Measurements from ENCODE around the gene DYRK1B.

GRCh38 chr19:39817888-39818561, 15.9 kb downstream of the DYRK1B start:
- TF ChIP-seq CBFB (CRISPR knock-in tag; IDR thresholded peaks at IDR 0.05; ENCODE audit: low read depth) (no peak), IRF2 (CRISPR knock-in tag; IDR thresholded peaks at IDR 0.05; ENCODE audit: borderline replicate concordance, low read depth) (no peak), CTCF (IDR thresholded peaks at IDR 0.05) (no peak), ZNF263 (CRISPR knock-in tag; IDR thresholded peaks at IDR 0.05; ENCODE audit: low read depth) (no peak), TCF7 (CRISPR knock-in tag; IDR thresholded peaks at IDR 0.05; ENCODE audit: low read depth) (no peak), NFYB (CRISPR knock-in tag; conservative IDR thresholded peaks at IDR 0.05; ENCODE audit: low read depth) (no peak), NR1H2 (CRISPR knock-in tag; IDR thresholded peaks at IDR 0.05) (no peak), FOXJ3 (CRISPR knock-in tag; IDR thresholded peaks at IDR 0.05; ENCODE audit: borderline replicate concordance) (no peak), ZBTB43 (CRISPR knock-in tag; IDR thresholded peaks at IDR 0.05) (no peak), FOXK1 (CRISPR knock-in tag; IDR thresholded peaks at IDR 0.05) (no peak), FOXP1 (CRISPR knock-in tag; IDR thresholded peaks at IDR 0.05; ENCODE audit: borderline replicate concordance) (no peak)
- TF ChIP-seq, protein P1, sequence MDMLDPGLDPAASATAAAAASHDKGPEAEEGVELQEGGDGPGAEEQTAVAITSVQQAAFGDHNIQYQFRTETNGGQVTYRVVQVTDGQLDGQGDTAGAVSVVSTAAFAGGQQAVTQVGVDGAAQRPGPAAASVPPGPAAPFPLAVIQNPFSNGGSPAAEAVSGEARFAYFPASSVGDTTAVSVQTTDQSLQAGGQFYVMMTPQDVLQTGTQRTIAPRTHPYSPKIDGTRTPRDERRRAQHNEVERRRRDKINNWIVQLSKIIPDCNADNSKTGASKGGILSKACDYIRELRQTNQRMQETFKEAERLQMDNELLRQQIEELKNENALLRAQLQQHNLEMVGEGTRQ (CRISPR knock-in tag; IDR thresholded peaks at IDR 0.05): no peak

Data from WTC11 (cell line).